HG02938 (cell line): Measurements from ENCODE around the gene EGF.
"Not testable (repeated sequence)": the region's sequence is repeated elsewhere in the genome, so short reads cannot be mapped to it uniquely, and the experiment has no call there.

Source experiments
- ATAC-seq: cut with Tn5 transposase; IDR thresholded peaks from one replicate; pipeline ENCODE4 v1.9.1; 2021; ENCODE audit warnings: mild to moderate bottlenecking, moderate library complexity; ENCODE audit not compliant: unreplicated experiment

The EGF gene

GRCh38 chr4:109913596-109914241 lies 1.0 kb downstream of the EGF start:
- ATAC-seq: no peak

- no peak for ATAC-seq
Measured at GRCh38 chr4:109914322-109914721, 1.6 kb downstream of the EGF start.

DNA sequence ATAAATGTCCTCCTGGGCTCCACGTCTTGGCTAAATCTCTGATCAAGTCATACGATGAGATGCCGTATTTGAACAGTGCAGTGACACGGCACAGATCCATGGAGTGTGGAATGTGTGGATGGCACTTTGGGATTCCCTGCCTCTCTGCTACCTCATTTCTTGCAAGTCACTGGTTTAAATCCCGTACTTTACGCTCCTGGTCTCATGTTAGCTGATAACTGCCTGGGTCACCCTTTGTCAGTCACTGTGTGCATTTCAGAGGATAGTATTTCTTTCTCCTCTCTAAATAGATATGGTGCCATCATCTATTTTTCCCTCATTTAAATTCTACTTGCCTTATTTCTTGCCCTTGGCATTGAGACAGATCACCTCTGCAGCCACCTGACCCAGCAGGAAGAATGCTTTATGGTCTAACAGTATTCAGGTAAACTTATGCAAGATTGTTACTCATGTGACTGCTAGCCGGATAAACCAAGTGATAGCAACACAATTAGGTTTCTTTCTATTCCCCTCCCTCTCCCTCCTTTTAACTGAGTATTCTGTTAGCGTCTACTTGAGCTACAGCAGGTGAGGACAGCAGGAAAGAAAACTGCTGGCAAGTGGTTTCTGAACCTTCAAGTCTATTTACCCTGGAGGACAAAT lies 2.8 kb downstream of the EGF start:
- no peak for ATAC-seq

DNA sequence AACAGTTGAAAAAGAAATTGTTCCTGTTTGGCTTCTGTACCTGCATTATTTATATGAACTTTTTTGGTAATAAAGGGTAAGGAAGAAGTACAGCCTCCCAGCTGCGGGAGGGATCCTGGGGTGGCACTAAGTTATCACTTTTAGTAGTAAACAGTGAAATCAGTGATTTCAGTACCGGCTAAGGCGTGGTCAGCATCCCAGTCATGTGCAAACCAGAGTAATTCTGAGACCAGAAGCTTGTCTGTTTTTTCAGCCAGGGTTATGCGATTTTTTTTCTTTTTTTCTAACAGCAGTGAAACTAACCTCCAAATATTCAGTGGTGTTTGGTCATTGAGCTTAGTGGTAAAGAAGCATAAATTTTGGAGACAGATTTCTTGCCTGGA lies 3.3 kb downstream of the EGF start:
- no peak for ATAC-seq

GRCh38 chr4:109921384-109921808 lies 8.7 kb downstream of the EGF start:
- no peak for ATAC-seq

- no peak for ATAC-seq
Measured at GRCh38 chr4:109925396-109925795, 12.7 kb downstream of the EGF start.

DNA sequence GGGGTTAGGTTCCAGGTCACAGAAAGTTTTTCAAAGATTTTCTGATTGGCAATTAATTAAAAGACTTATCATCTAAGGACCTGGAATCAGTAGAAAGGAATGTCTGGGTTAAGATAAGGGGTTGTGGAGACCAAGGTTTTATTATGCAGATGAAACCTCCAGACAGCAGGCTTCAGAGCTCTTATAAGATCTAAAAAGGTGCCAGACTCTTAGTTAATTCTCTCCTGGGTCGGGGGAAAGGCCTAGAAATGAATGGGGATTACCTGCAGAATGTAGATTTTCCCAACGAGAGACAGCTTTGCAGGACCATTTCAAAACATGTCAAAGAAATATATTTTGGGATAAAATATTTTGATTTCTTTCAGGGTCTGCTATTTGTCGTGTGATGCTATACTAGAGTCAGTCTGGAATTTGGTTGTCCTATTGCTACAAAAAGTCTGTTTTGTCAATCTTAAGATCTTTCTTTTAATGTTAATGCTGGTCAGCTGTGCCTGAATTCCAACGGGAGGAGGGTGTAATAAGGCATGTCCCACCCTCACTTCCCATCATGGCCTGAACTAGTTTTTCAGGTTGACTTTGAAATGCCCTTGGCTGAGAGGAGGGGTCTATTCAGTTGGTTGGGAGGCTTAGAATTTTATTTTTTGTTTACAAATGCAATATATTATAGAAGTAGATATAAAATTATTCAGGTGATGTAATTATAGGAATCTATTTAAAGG lies 15.8 kb downstream of the EGF start:
- no peak for ATAC-seq

DNA sequence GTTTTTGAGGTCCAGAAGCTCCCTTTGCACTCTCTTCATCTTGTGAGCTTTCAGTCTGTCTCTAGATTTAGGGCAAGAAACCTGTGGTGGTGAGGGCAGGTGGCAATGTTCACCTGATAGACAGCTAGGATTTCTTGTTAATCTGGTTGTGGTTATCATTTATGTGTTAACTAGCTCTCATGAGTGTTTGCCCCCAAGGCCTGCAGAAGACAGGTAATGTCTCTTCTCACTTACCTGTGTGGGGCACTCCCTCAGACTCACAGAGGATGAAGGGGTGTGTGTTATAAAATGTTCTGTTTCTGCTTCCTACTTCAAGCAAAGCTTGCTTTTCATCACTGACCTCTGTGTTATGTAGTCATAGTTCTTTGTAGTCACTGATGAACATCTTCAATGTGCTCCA lies 17.8 kb downstream of the EGF start:
- ATAC-seq: no peak

DNA sequence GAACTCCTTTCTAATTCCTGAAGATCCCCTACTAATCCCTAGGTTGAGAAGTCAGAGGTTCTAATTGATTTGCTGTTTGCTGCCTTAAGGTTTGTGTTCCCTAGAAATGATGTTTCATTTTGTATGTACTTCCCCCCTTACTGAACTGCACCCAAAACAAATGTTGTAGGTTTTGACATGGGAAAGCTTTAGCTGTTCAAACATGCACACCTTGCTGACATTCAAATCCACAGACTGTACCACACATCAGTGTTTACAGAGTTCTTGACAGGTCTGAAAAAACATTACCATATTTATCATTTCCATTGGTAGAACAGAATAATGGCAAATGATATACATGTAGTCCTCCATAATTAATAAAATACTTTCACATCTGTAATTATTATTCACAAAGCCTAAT lies 18.2 kb downstream of the EGF start:
- ATAC-seq: no peak

DNA sequence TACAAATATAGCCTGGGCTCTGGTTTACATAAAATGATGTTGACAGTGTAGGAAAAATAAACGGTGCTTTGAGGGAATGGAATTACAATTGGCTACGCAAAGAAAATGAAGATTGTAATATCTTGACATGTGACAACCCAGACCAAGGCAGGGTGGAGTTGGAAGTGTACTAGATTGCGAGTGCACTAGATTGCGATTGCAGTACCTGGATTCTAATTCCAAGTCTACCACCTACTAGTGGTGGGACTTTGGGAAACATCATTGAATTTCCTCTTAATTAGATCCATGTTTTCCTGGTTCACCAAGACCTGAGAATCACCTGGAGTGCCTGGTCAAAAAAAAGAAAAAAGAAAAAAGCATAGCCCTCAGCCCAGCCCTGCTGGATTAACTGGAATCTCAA lies 18.6 kb downstream of the EGF start:
- no peak for ATAC-seq

- ATAC-seq: not testable (repeated sequence)
Measured at GRCh38 chr4:109937352-109937751, 24.7 kb downstream of the EGF start.

DNA sequence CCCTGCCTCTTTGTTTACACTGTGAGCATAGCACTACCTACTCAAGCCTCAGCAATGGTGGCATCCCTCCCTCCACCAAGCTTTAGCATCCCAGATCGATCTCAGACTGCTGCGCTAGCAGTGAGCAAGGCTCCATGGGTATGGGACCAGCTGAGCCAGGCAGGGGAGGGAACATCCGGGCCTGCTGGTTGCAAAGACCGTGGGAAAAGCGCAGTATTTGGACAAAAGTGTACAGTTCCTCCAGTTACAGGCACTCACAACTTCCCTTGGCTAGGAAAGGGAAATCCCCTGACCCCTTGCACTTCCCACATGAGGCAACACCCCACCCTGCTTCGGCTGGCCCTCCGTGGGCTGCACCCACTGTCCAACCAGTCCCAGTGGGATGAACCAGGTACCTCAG lies 26.5 kb downstream of the EGF start:
- no peak for ATAC-seq

DNA sequence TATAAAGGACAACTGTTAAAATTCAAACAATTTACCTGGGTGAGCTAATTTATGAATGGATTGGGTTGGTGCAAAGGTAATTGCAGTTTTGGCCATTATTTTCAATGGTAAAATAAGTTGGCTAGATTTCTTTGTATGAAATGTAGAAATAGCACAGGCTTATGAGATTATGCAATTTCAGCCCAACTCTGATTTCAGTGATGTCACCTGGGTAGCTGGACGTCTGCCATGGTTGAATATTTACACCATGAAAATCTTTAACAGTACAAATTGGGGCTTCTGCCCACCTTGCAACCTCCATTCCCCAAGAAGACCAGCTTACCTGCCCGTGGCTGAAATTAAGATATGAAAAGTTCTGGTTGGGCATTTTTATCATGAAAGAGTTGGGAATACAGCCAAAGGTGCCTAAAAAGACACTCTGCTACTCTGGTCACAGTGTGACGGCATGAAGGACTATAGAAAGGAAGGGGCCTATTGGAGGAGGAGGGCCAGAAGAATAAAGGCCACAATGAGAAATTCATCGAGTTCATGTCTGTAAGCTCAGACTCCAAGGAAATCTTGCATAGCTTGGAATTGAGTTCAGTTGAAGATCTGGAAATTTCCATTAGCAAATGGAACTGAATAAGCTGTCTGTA lies 29.7 kb downstream of the EGF start:
- no peak for ATAC-seq

DNA sequence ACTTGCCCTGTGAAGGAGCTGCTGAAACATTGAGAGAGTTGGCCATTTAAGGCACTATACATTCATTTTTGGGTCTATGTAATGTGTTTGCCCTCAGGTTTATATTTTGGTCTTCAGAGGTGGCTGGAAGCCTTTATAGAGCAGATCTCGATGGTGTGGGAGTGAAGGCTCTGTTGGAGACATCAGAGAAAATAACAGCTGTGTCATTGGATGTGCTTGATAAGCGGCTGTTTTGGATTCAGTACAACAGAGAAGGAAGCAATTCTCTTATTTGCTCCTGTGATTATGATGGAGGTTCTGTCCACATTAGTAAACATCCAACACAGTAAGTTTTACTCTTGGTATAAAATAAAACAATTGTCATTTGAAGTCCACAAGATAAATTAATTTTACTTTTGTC lies 31.1 kb downstream of the EGF start:
- no peak for ATAC-seq

DNA sequence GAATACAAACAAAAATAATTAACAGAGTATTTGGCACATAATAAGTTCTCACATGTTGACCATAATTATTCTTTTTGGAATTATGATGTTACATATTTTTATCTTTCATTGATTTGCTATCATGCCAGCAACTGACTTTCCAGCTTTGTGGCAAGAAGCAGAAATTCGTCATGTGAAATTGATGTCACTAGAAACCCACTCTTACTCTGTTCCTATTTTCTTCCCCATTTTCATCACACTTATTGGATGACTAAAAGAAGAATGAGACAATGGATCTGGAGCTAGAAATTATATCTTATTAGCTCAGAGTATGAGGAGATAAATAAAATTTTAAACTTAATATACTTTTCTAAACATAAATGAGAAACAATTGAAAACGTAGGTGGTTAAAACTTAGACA lies 31.9 kb downstream of the EGF start:
- no peak for ATAC-seq

GRCh38 chr4:109945056-109945455 lies 32.4 kb downstream of the EGF start:
- no peak for ATAC-seq

GRCh38 chr4:109946120-109946519 lies 33.4 kb downstream of the EGF start:
- no peak for ATAC-seq

DNA sequence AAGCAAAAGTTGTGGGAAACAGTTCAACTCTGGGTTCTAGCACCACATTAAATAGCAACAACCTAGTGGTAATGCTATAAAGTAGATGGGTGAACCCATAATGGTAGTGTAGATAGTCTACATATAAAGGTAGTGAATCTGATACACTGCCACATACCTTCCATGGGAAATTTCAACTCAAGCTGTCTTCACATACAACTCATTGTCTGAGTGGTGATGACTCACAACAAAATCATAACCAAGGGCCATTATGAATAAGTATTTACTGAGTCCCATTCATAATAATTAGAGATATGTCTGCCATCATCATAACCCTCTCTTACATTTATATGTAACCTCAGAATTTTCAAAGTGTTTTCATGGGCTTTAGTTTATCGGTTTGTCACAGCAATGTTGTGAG lies 34.8 kb downstream of the EGF start:
- ATAC-seq: no peak

GRCh38 chr4:109947918-109948317 lies 35.2 kb downstream of the EGF start:
- no peak for ATAC-seq

GRCh38 chr4:109949099-109949718 lies 36.5 kb downstream of the EGF start:
- not testable (repeated sequence) for ATAC-seq

GRCh38 chr4:109952612-109953011 lies 39.9 kb downstream of the EGF start:
- no peak for ATAC-seq
